LoVo (cell line): Measurements from ENCODE around the gene RPS3.
A peak's percentile ranks its signal among the peaks of the same experiment; 100 is the strongest.
"Not testable (repeated sequence)": the region's sequence is repeated elsewhere in the genome, so short reads cannot be mapped to it uniquely, and the experiment has no call there.

Experiments
- DNase-seq: peaks from one replicate; pipeline ENCODE4 v3.0.0-alpha.2; 2016; ENCODE audit warnings: low spot score

The RPS3 gene

GRCh38 chr11:75399344-75400145 lies at the start of gene RPS3:
Gene RPS3 (plus strand): TSS chr11:75399518. CDS start chr11:75399548, 30 bp downstream.
- DNase-seq, result peak; percentile 91

GRCh38 chr11:75349521-75350116 lies 49.7 kb upstream of the RPS3 start:
- no peak for DNase-seq

GRCh38 chr11:75350122-75350742 lies 49.1 kb upstream of the RPS3 start:
- DNase-seq, result no peak

- DNase-seq, result no peak
These were observed 48.4 kb upstream of the RPS3 start for GRCh38 chr11:75350743-75351540.

- peak; percentile 62 for DNase-seq
These were observed 47.9 kb upstream of the RPS3 start, which contains the start of gene ARRB1 for GRCh38 chr11:75351541-75351790. Gene ARRB1 (minus strand): TSS chr11:75351661. CDS start chr11:75351607, 54 bp downstream.

- DNase-seq, result no peak
These were observed 47.3 kb upstream of the RPS3 start for GRCh38 chr11:75351791-75352587.

GRCh38 chr11:75352588-75353206 lies 46.6 kb upstream of the RPS3 start:
- DNase-seq, result no peak

GRCh38 chr11:75355051-75355450 lies 44.3 kb upstream of the RPS3 start:
- DNase-seq, result no peak

- DNase-seq, result no peak
These were observed 42.7 kb upstream of the RPS3 start for GRCh38 chr11:75356613-75357012.

- DNase-seq, result not testable (repeated sequence)
These were observed 37.0 kb upstream of the RPS3 start for GRCh38 chr11:75362285-75362684.

GRCh38 chr11:75365711-75366181 lies 33.6 kb upstream of the RPS3 start:
- no peak for DNase-seq

- not testable (repeated sequence) for DNase-seq
These were observed 32.5 kb upstream of the RPS3 start for GRCh38 chr11:75366826-75367225.

- no peak for DNase-seq
These were observed 29.6 kb upstream of the RPS3 start for GRCh38 chr11:75369560-75370255.

GRCh38 chr11:75371949-75372876 lies 27.1 kb upstream of the RPS3 start:
- DNase-seq, result peak; percentile 90

GRCh38 chr11:75373201-75373600 lies 26.1 kb upstream of the RPS3 start:
- no peak for DNase-seq

- DNase-seq, result no peak
These were observed 24.7 kb upstream of the RPS3 start for GRCh38 chr11:75374646-75375045.

- DNase-seq, result no peak
These were observed 23.7 kb upstream of the RPS3 start for GRCh38 chr11:75375626-75376025.

- no peak for DNase-seq
These were observed 23.1 kb upstream of the RPS3 start for GRCh38 chr11:75376175-75376574.

GRCh38 chr11:75378776-75379175 lies 20.5 kb upstream of the RPS3 start:
- not testable (repeated sequence) for DNase-seq
